ENCODE measurements around the gene DEFB129. TPM values are rescaled to one million over a fixed set of nuclear protein-coding genes. Genes with fewer than 3 reads are reported as not detected.

Gene DEFB129
- total and polyA plus RNA-seq, 10 of the 15 experiments (the other 5 are each of a cell fraction or from before 2014, with no cell fraction given): not detected

DNA sequence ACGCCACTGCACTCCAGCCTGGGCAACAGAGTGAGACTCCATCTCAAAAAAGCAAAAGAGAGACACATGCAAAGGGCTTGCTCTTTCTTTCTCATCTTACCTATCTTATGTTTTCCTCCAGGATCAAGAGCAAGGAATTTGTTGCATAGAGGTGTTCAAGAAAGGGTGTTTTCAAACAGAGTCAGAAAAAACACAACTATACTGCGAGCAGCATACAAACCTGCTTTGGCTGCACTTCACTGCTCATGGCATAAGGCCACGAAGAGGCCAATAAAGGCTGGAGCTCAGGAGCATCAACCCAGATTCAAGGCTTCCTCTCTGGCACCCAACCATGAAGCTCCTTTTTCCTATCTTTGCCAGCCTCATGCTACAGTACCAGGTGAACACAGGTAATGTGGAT, at the start of gene DEFB129 (continued):
- TF ChIP-seq CEBPB (IDR thresholded peaks at IDR 0.05; ENCODE audit: borderline replicate concordance in 1 of 2, low read depth in 2 of 2, low read length in 2 of 2) (no peak), RELB (IDR thresholded peaks at IDR 0.05; ENCODE audit: low read depth) (no peak), GABPA (IDR thresholded peaks at IDR 0.05; ENCODE audit: low read depth) (no peak), KLF5 (IDR thresholded peaks at IDR 0.05; ENCODE audit: partially characterized antibody) (no peak), BCL3 (IDR thresholded peaks at IDR 0.05; ENCODE audit: borderline replicate concordance, insufficient read depth, low read depth, low read length, poor library complexity, severe bottlenecking) (no peak), TCF12 (IDR thresholded peaks at IDR 0.05; ENCODE audit: low read depth, low read length) (no peak), TCF3 (IDR thresholded peaks at IDR 0.05; ENCODE audit: borderline replicate concordance, insufficient read depth, low read depth, low read length) (no peak)

DNA sequence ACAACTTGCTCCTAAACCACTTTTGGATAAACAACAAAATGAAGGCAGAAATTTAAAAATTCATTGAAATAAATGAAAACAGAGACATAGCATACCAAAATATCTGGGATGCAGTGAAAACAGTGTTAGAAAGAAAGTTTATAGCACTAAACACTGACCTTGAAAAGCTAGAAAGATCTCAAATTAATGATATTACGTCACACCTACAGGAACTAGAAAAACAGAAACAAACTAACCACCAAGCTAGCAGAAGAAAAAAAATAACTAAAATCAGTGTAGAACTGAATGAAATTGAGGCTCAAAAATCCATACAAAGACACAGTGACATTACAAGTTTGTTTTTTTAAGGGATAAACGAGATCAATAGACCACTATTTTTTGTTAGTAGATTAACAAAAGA, 42.8 kb upstream of the DEFB129 start:
- no TSS peak for BruUV-seq (replicated peaks)
- ATAC-seq (no peak), FAIRE-seq (no peak), DNase-seq (ENCODE audit: low read depth, low spot score) (no peak)
- RAD21 ChIA-PET (ENCODE audit: unreplicated experiment): no interaction called here
- Histone ChIP-seq H3K4me2 (ENCODE audit: control insufficient read depth, insufficient read depth) (no peak overlapping the region), H3K4me3 (no peak overlapping the region), H3K9ac (ENCODE audit: control insufficient read depth, insufficient read depth, low read length) (no peak overlapping the region), H3K36me3 (ENCODE audit: control insufficient read depth in 2 of 2, insufficient read depth in 2 of 2, low read length in 1 of 2) (no peaks in the 10 kb centered on the region), H3K9me3 (replicated peaks; ENCODE audit: control insufficient read depth, insufficient read depth, low read length) (no peaks in the 10 kb centered on the region), H3K79me2 (ENCODE audit: control insufficient read depth, insufficient read depth, low read length) (no peaks in the 10 kb centered on the region), H3K27ac (ENCODE audit: control insufficient read depth, insufficient read depth) (no peak overlapping the region), H3K4me1 (ENCODE audit: control insufficient read depth, insufficient read depth, low read length) (no peaks in the 10 kb centered on the region), H2AFZ (ENCODE audit: control insufficient read depth, low read depth, low read length) (no peak overlapping the region), H4K20me1 (ENCODE audit: control insufficient read depth, insufficient read depth) (no peaks in the 10 kb centered on the region), H3K27me3 (replicated peaks in 1 of 2; ENCODE audit: control insufficient read depth in 2 of 2, insufficient read depth in 2 of 2, low read length in 1 of 2) (no peaks in the 10 kb centered on the region)
- CTCF ChIA-PET: no interaction called here
- intact Hi-C loops (cut with micrococcal nuclease; ENCODE audit: unreplicated experiment): no loop called here
- in situ Hi-C loops (cut with MboI): no loop called here
- 13% methylated on average over 2 of the region's 2 CpGs for WGBS (ENCODE audit: insufficient coverage, insufficient replicate concordance, low lambda C conversion rate, missing lambda C conversion rate)
- POLR2A ChIA-PET: no interaction called here
- SMC1A ChIA-PET (ENCODE audit: uncharacterized antibody, unreplicated experiment): no interaction called here
- TF ChIP-seq IKZF2 (IDR thresholded peaks at IDR 0.05) (no peak), NFYA (IDR thresholded peaks at IDR 0.05; ENCODE audit: borderline replicate concordance, low read depth, low read length) (no peak), DPF2 (IDR thresholded peaks at IDR 0.05) (no peak), NR2C1 (IDR thresholded peaks at IDR 0.05) (no peak), ZNF24 (IDR thresholded peaks at IDR 0.05) (no peak), ZBTB40 (IDR thresholded peaks at IDR 0.05; ENCODE audit: borderline replicate concordance) (no peak), CREM (IDR thresholded peaks at IDR 0.05; ENCODE audit: low read depth) (no peak), CEBPB (IDR thresholded peaks at IDR 0.05; ENCODE audit: borderline replicate concordance in 1 of 2, low read depth in 2 of 2, low read length in 2 of 2) (no peak), IKZF1 (conservative IDR thresholded peaks at IDR 0.05) (no peak)

Data from GM12878 (cell line).